ENCODE measurements around the gene ACTBL2. TPM values are rescaled to one million over a fixed set of nuclear protein-coding genes. Genes with fewer than 3 reads are reported as not detected.

Gene ACTBL2
- total RNA-seq, 1 experiment from 2014 or later: not detected

DNA sequence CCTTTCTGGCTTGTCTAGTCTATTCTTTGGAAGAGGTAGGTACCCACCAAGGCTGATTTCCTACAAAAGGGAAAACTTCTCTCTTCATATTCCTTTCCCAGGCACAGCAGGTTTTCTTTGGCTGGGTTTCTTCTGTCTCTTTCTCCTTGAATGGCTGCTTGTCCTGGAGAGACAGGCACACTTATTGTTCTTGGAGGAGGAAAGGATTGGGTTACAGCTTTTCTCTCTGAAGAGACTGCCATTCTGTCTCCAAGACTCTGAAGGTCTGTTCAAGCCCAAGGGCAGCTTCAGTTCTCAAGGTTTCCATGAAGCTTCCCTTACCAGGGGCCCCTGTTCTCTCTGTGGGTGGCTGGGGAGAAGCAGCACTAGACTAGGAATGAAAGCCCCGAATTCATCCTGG is 33.9 kb downstream of the ACTBL2 start:
- Histone ChIP-seq H3K27ac (no peak overlapping the region), H3K4me1 (replicated peaks) (peaks cover 51% of the 10 kb centered on the region), H3K9me3 (replicated peaks) (no peaks in the 10 kb centered on the region), H3K4me3 (no peak overlapping the region), H3K36me3 (no peaks in the 10 kb centered on the region), H3K27me3 (replicated peaks) (no peaks in the 10 kb centered on the region)
- no peak for DNase-seq (ENCODE audit: low read depth in 1 of 2, low spot score in 2 of 2)

DNA sequence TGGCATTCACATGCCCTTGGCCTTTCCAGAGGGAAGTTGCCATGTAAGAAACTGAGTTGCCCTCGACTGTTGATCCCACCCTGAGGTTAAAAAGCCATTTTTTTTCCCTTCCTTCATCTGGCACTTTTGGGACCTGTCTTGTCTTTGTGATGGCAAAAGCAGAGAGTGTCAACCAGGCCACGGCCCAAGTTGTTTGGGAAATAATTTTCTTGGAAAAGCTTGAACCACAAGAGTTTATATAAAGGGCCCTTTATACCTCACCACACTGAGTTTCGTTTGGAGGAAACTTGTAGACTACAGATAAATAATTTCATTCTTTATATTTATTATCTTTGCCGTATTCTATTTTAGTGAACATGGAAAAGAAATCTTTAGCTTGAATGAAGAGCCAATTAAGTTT is 34.3 kb downstream of the ACTBL2 start:
- Histone ChIP-seq H3K27ac (no peak overlapping the region), H3K4me1 (replicated peaks) (peaks cover 48% of the 10 kb centered on the region), H3K9me3 (replicated peaks) (no peaks in the 10 kb centered on the region), H3K4me3 (no peak overlapping the region), H3K36me3 (no peaks in the 10 kb centered on the region), H3K27me3 (replicated peaks) (no peaks in the 10 kb centered on the region)
- no peak for DNase-seq (ENCODE audit: low read depth in 1 of 2, low spot score in 2 of 2)

DNA sequence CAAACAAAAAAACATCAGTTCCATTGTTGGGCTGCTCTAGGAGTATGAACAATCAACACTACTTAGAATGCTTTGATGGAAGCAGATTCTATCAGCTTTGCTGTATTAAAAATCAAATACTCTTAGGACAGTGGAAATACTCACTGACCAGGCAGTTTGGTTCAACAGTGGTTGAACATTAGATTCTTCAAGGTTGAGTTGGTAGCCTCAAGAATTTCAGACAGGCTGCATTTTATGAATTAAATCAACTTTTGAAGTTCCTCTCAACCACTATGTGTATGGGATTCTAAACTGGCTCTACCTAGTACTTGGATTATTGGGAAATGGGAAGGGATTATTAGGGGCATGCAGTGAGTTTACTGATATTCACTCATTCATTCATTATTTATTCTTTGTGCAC is 35.0 kb downstream of the ACTBL2 start:
- H3K27me3 ChIP-seq (replicated peaks): no peaks in the 10 kb centered on the region
- H3K4me3 ChIP-seq: no peak overlapping the region
- no peak for DNase-seq (ENCODE audit: low read depth in 1 of 2, low spot score in 2 of 2)
- H3K9me3 ChIP-seq (replicated peaks): no peaks in the 10 kb centered on the region
- H3K27ac ChIP-seq: no peak overlapping the region
- H3K36me3 ChIP-seq: no peaks in the 10 kb centered on the region
- H3K4me1 ChIP-seq (replicated peaks): peaks cover 45% of the 10 kb centered on the region

DNA sequence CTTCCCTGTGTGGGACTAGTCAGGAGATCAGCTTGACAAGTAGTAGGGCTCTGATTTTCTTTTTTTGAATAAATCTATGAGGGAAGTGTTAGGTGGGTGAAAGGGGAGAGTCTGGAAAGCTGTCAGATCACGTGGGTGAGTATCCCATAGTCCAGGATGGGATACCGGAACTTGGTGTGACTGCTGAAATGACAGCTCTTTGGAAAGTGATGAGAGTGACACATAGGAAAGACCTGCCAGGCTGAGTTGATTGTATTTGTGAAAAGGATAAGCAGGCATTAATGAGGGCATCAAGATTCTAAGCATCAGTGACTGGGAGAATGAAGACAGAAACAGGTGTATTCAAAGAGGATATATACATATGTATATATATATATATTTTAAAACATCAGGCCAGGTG is 35.6 kb downstream of the ACTBL2 start:
- no peaks in the 10 kb centered on the region for H3K9me3 ChIP-seq (replicated peaks)
- H3K27me3 ChIP-seq (replicated peaks): no peaks in the 10 kb centered on the region
- no peak overlapping the region for H3K27ac ChIP-seq
- H3K36me3 ChIP-seq: no peaks in the 10 kb centered on the region
- H3K4me1 ChIP-seq (replicated peaks): peaks cover 45% of the 10 kb centered on the region
- DNase-seq (ENCODE audit: low read depth in 1 of 2, low spot score in 2 of 2): no peak
- no peak overlapping the region for H3K4me3 ChIP-seq

DNA sequence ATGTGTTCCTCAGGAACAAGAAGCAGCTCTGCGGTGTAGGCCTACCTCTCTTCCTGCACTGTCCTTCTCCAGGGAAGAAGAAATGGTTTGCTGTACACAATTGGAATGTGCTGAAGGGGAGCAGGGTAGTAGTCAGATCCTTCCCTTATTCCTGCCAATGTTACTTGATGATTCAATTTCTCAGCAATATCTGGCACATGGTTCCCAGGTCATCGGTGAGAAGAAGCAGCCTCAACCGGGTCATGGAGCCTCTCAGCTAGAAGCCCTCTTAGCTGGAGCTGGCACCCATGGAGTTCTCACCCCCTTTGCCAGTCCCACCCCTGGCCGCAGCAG is 36.9 kb downstream of the ACTBL2 start:
- H3K9me3 ChIP-seq (replicated peaks): no peaks in the 10 kb centered on the region
- H3K27me3 ChIP-seq (replicated peaks): no peaks in the 10 kb centered on the region
- no peak overlapping the region for H3K27ac ChIP-seq
- no peaks in the 10 kb centered on the region for H3K36me3 ChIP-seq
- no peak overlapping the region for H3K4me3 ChIP-seq
- peaks cover 47% of the 10 kb centered on the region for H3K4me1 ChIP-seq (replicated peaks)
- DNase-seq (ENCODE audit: low read depth in 1 of 2, low spot score in 2 of 2): no peak

DNA sequence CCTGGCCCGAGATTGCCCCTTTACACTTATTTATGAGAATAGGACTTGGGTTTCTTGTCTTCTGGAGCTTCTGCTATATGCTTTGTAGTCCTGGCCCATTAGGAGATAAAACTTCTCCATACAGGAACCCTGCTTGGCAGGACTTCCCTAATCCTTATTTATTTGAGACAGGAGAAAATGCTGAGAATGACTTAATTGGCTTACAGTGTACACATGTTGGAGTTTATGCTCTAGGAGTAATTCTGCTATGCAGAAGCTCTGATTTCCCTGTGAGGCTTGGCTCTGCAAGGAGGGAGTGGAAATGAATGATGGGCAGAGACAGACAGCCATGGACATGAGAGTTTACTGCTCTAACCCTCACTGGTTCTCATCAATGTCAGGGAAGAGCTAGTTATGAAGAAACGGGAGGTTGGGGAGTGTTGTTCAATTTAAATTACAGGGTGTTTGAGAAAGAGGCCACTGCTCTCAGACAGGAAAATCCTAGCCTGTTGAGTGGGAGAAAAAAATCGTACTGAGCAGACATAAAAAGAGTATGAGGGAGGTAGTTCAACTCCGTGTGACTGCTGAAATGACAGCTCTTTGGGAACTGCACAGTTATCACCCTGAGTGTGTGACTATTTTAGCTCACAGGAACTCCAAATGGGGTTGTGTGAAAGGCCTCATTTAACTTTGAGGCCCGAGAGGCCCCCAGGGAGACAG is 37.5 kb downstream of the ACTBL2 start:
- no peak for DNase-seq (ENCODE audit: low read depth in 1 of 2, low spot score in 2 of 2)
- peaks cover 42% of the 10 kb centered on the region for H3K4me1 ChIP-seq (replicated peaks)
- H3K4me3 ChIP-seq: no peak overlapping the region
- H3K36me3 ChIP-seq: no peaks in the 10 kb centered on the region
- H3K27me3 ChIP-seq (replicated peaks): no peaks in the 10 kb centered on the region
- H3K9me3 ChIP-seq (replicated peaks): no peaks in the 10 kb centered on the region
- H3K27ac ChIP-seq: no peak overlapping the region

DNA sequence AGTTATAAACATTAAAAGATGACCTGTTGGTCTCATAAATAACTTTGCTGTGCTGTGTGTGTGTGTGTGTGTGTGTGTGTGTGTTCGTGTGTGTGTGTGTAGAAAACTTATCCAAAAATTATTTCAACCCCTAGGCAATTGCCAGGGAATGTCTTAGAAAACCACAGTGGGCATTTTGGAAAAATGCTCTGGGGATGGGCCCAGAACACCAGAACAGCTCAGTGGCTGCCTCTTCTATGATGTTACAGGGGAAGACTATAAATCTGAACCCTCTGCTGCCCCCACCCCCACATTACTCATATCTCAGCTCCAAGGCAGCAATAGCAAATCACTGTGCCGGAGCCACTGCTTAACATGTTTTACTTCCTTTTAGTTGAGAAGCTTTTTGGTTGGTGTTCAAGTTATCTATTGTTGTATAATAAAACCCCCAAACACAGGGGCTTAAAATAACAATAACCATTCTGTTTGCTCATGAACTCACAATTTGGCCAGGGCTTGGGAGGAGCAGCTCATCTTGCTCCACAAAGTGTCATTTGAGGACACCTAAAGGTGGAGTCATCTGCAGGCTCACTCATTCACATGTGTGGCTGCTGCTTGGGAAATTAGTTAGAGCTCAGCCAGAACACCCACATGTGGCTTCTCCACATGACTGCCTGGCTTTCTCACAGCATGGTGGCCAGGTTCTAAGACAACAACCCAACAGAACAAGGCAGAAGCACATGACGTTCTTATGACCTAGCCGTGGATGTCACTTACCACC is 40.4 kb downstream of the ACTBL2 start:
- H3K4me3 ChIP-seq: no peak overlapping the region
- H3K27me3 ChIP-seq (replicated peaks): no peaks in the 10 kb centered on the region
- peak overlapping the region; percentile 75 for H3K27ac ChIP-seq

DNA sequence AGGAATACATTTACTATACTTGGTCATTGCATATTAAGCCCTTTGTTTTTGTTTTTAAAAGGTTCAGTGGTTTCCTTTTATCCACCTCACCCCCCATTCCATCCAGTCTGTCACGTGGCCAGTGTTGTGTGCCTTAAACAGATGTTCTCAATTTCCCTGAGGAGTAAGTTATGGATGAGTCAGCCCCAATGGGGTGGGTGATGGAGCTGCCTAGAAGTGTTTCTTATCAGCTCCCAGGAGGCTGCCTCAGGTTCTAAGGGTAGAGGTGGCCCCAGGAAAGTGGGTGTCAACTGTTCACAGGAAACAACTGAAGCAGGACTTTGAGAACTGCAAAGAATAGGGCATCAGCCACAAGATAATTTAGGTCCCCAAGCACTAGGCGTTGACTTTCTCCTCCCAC is 41.1 kb downstream of the ACTBL2 start:
- H3K9me3 ChIP-seq (replicated peaks): no peaks in the 10 kb centered on the region
- H3K4me1 ChIP-seq (replicated peaks): peaks cover 30% of the 10 kb centered on the region
- peak; percentile 87 to 91 for DNase-seq (ENCODE audit: low read depth in 1 of 2, low spot score in 2 of 2)
- H3K27me3 ChIP-seq (replicated peaks): no peaks in the 10 kb centered on the region
- no peak overlapping the region for H3K4me3 ChIP-seq
- H3K27ac ChIP-seq: peak overlapping the region; percentile 75
- no peaks in the 10 kb centered on the region for H3K36me3 ChIP-seq

More for the DNA sequence above, 40.4 kb downstream of the ACTBL2 start:
- peak; percentile 73 to 79 for DNase-seq (ENCODE audit: low read depth in 1 of 2, low spot score in 2 of 2)
- peaks cover 28% of the 10 kb centered on the region for H3K4me1 ChIP-seq (replicated peaks)
- H3K36me3 ChIP-seq: no peaks in the 10 kb centered on the region
- H3K9me3 ChIP-seq (replicated peaks): no peaks in the 10 kb centered on the region

DNA sequence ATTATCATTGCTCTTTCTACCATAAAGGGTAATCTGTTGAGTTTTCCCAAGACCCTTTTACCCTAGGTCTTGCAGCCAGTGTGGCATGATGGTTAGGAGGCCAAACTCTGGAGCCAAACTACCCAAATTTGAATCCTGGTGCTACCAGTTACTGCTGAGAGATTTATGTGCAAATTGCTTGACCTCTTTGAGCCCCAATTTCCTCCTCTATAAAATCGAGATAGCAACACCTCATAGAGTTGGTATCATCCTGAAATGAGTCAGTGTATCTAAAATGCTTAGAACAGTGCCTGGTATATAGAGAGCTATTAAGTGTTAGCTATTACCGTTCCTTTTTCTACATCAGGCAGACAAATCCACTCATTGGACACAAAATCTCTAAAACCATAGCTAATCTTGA is 43.0 kb downstream of the ACTBL2 start:
- DNase-seq (ENCODE audit: low read depth in 1 of 2, low spot score in 2 of 2): no peak
- Histone ChIP-seq H3K9me3 (replicated peaks) (no peaks in the 10 kb centered on the region), H3K36me3 (no peaks in the 10 kb centered on the region), H3K27me3 (replicated peaks) (no peaks in the 10 kb centered on the region), H3K4me3 (no peak overlapping the region), H3K4me1 (replicated peaks) (peaks cover 49% of the 10 kb centered on the region), H3K27ac (no peak overlapping the region)

DNA sequence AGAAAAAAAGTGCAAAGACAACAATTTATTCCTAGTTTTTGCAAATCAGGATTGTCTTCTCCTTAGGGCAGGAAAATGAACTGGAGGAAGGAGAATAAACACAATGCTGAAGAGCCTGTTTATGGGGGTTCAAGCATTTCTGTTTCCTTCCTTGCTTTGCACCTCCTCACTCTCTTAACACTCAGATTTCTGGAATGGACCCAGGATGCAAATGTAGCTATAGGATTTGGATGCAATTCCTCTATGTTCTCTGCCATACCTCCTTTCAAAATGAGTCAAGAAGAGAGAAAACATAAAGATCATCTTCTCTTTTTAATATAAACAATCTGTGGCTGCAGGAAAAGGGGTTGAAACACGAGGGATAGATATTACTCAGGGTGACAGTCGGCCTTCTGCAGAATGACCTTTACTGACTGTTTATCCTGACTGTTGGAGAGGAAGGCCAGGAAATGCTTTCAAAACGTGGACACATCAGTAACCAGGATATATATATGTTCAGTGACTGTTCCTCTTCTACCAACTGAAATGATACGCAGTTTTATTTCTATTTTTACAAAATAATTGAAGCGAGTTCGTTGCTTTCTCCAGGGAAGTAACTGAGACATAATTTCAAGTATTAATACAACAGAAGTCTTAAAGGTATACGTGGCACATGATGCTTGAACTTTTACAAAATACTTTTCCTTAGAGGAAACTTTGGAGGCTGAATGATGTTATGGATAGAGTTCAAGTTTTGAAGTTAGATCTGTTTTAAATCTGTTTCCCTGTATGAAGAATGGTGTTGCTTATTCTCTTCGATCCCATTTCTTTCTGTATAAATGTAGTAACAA is 44.4 kb downstream of the ACTBL2 start:
- no peak overlapping the region for H3K4me3 ChIP-seq
- no peaks in the 10 kb centered on the region for H3K9me3 ChIP-seq (replicated peaks)
- DNase-seq (ENCODE audit: low read depth in 1 of 2, low spot score in 2 of 2): no peak
- peaks cover 61% of the 10 kb centered on the region for H3K4me1 ChIP-seq (replicated peaks)
- H3K27me3 ChIP-seq (replicated peaks): no peaks in the 10 kb centered on the region
- no peak overlapping the region for H3K27ac ChIP-seq
- H3K36me3 ChIP-seq: no peaks in the 10 kb centered on the region

DNA sequence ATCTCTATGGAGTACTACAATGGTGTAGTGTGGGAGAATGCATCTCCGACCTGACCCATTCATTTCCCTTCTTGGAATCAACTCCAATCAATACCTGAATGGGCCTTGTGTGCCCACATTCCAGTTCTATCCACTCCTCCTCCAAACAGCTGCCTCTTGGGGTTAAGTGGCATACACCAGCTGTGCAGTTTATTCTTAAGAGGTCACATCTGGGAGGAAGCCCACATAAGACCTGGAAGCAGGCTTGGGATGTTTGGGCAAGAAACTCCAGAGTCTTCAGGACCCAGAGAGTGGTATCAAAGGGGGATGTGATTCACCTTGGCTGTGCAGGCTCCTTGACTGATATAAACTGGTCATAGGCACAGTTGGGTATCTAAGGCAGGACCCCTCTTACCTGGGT is 46.0 kb downstream of the ACTBL2 start:
- Histone ChIP-seq H3K27ac (peak overlapping the region; percentile 81), H3K4me3 (no peak overlapping the region), H3K36me3 (no peaks in the 10 kb centered on the region), H3K4me1 (replicated peaks) (peaks cover 46% of the 10 kb centered on the region), H3K9me3 (replicated peaks) (no peaks in the 10 kb centered on the region), H3K27me3 (replicated peaks) (no peaks in the 10 kb centered on the region)
- DNase-seq (ENCODE audit: low read depth in 1 of 2, low spot score in 2 of 2): no peak

DNA sequence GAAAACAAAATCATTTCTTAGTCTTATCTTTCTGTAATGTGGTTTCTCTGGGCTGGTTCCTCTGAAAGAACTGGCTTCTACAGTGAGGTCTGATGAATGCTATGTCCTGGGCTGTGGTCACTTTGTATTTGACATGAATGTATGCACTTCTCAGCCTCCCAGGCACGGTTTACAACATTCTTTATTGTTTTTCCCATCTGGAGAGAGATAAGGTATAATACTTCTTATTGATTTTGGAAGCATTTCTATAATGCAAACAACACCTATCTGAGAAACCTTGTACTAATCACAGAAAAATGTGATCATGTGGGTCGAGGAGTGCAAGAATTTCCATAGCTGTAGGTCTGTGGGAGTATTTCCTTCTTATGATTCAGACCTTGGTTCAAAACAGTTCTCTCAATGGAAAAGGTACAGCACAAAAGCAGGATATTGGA is 46.9 kb downstream of the ACTBL2 start:
- Histone ChIP-seq H3K4me1 (replicated peaks) (peaks cover 38% of the 10 kb centered on the region), H3K4me3 (no peak overlapping the region), H3K27ac (peak overlapping the region; percentile 81), H3K9me3 (replicated peaks) (no peaks in the 10 kb centered on the region), H3K27me3 (replicated peaks) (no peaks in the 10 kb centered on the region), H3K36me3 (no peaks in the 10 kb centered on the region)
- DNase-seq (ENCODE audit: low read depth in 1 of 2, low spot score in 2 of 2): peak; percentile 53 to 86

DNA sequence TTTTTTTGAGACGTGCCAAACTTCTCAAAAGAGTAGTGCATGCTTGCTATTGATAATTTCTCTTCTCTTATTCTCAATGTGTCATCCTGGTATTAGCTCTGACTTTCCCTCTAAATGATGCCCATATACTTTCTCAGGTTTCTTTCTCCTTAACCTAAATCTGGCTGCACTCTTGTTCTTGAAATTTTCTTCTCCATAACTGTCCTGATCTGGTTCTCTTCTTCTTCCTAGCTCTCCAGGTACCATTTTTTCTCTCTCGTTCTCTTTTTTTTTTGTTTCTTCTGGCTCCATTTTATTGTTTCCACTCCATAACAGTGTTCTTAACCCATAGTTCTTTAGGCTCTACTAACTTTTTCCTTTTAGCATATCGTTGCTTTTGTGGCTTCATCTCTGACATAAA is 47.9 kb downstream of the ACTBL2 start:
- Histone ChIP-seq H3K4me1 (replicated peaks) (peaks cover 37% of the 10 kb centered on the region), H3K27me3 (replicated peaks) (no peaks in the 10 kb centered on the region), H3K27ac (peak overlapping the region; percentile 81), H3K4me3 (no peak overlapping the region), H3K36me3 (no peaks in the 10 kb centered on the region), H3K9me3 (replicated peaks) (no peaks in the 10 kb centered on the region)
- no peak for DNase-seq (ENCODE audit: low read depth in 1 of 2, low spot score in 2 of 2)

DNA sequence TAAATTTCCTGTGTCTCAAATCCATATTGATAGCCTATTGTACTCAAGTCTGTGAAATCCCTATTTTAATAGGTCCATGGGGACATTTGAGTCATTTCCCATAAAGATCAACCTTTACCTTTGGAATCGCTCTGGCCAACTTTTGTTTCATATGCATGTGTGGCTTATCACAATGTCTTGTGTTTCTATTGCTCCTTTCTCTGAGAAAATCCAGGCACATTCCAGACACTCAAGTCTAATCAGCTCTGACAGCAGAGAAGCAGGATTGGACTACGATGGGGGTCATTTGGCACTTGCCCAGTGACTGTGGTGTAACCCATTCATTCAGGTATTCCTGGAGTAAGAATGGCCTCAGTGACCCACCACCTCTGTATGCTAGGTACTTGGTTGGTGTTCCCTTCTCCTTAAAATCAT is 48.4 kb downstream of the ACTBL2 start:
- no peaks in the 10 kb centered on the region for H3K36me3 ChIP-seq
- DNase-seq (ENCODE audit: low read depth in 1 of 2, low spot score in 2 of 2): peak; percentile 80
- H3K27me3 ChIP-seq (replicated peaks): no peaks in the 10 kb centered on the region
- H3K4me3 ChIP-seq: no peak overlapping the region
- H3K4me1 ChIP-seq (replicated peaks): peaks cover 37% of the 10 kb centered on the region
- H3K9me3 ChIP-seq (replicated peaks): no peaks in the 10 kb centered on the region
- H3K27ac ChIP-seq: peak overlapping the region; percentile 81
